ACC112 (cell line): ENCODE results near the gene VSIR.

Experiments
- H2AFZ ChIP-seq: fragments of 200-600 bp; sonication (generic); one replicate; pipeline ENCODE4 v1.6.0; 2017; ENCODE audit warnings: antibody characterized with exemption, low read length; ENCODE audit not compliant: unreplicated experiment
- H3K27ac ChIP-seq: fragments of 200-600 bp; sonication (generic); 2 replicates; pipeline ENCODE4 v1.5.1; 2014; ENCODE audit warnings: low read depth, mild to moderate bottlenecking, antibody characterized with exemption, low read length, moderate library complexity
- H3K27me3 ChIP-seq: fragments of 200-600 bp; sonication (generic); 2 replicates; pipeline ENCODE4 v1.6.1; 2014; ENCODE audit warnings: mild to moderate bottlenecking, antibody characterized with exemption, low read length, moderate library complexity, mixed read lengths; ENCODE audit not compliant: insufficient read depth
- H3K36me3 ChIP-seq: fragments of 200-600 bp; sonication (generic); 2 replicates; pipeline ENCODE4 v1.6.1; 2016; ENCODE audit warnings: mild to moderate bottlenecking, antibody characterized with exemption, low read length, moderate library complexity, mixed read lengths; ENCODE audit not compliant: insufficient read depth
- H3K4me1 ChIP-seq: fragments of 200-600 bp; sonication (generic); one replicate; pipeline ENCODE4 v1.6.1; 2016; ENCODE audit warnings: low read length, mixed read lengths; ENCODE audit not compliant: insufficient read depth, unreplicated experiment, control insufficient read depth
- H3K4me3 ChIP-seq: fragments of 200-600 bp; sonication (generic); 2 replicates; pipeline ENCODE4 v1.5.1; 2014; ENCODE audit warnings: mild to moderate bottlenecking, low read depth, low read length
- H3K79me2 ChIP-seq: fragments of 200-600 bp; sonication (generic); one replicate; pipeline ENCODE4 v1.6.0; 2016; ENCODE audit warnings: low read length; ENCODE audit not compliant: control insufficient read depth, unreplicated experiment, insufficient read depth

VSIR gene

DNA sequence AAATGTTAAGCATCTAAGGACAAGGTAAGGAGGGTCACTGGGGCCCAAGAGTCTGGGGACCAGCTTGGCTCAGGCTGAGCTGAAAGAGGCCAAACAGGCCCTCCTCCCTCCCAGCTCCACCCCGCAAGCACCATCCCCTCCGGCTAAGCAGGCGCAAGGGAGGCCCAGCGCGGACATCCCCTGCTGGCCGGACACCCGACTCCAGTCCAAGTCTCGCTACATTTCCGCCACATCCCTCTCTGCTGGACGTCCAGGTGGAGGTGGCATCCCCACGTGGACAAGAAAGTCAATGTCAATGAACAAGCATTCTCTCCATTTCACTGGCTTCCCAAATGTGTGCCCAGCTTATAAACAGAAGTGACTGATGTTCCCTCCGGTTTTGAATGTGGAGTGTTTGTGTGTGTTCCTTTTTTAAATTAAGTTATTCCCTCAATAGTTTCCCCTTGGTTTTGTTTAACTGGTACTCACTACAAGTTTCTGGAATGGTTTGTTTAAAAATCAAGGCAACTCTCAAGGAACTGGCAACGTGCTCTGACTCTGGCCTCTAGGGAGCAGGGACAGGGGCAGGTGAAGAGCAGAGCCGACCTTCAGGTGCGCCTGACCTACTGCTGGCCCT lies 42.3 kb upstream of the VSIR start:
- Histone ChIP-seq H3K27me3 (no peaks in the 10 kb centered on the region), H3K79me2 (no peaks in the 10 kb centered on the region), H3K4me1 (no peaks in the 10 kb centered on the region), H3K36me3 (peaks cover 23% of the 10 kb centered on the region; the same call in 1 of the 2 replicates), H3K4me3 (no peak overlapping the region), H3K27ac (no peak overlapping the region), H2AFZ (no peak overlapping the region)

DNA sequence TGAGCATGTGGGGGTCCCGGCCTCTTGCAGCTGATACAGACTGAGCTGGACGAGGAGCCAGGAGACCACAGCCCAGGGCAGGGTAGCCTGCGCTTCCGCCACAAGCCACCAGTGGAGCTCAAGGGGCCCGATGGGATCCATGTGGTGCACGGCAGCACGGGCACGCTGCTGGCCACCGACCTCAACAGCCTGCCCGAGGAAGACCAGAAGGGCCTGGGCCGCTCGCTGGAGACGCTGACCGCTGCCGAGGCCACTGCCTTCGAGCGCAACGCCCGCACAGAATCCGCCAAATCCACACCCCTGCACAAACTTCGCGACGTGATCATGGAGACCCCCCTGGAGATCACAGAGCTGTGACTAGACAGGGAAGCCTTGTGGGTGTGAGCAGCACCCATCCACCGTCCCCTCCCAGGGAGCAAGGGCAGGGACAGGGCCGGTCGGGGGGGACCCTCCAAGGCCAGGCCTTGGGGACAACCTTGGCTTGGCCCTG lies 41.6 kb upstream of the VSIR start:
- no peaks in the 10 kb centered on the region for H3K4me1 ChIP-seq
- H3K4me3 ChIP-seq, result no peak overlapping the region
- H3K27me3 ChIP-seq, result no peaks in the 10 kb centered on the region
- peaks cover 16% of the 10 kb centered on the region; the same call in 1 of the 2 replicates for H3K36me3 ChIP-seq
- H3K27ac ChIP-seq, result no peak overlapping the region
- H2AFZ ChIP-seq, result no peak overlapping the region
- H3K79me2 ChIP-seq, result no peaks in the 10 kb centered on the region

GRCh38 chr10:71812913-71813590 lies 39.7 kb upstream of the VSIR start:
- no peaks in the 10 kb centered on the region for H3K4me1 ChIP-seq
- peaks cover 9% of the 10 kb centered on the region; the same call in 1 of the 2 replicates for H3K36me3 ChIP-seq
- no peak overlapping the region for H3K27ac ChIP-seq

GRCh38 chr10:71812016-71812912 lies 38.9 kb upstream of the VSIR start:
- H3K4me3 ChIP-seq, result no peak overlapping the region
- no peaks in the 10 kb centered on the region for H3K4me1 ChIP-seq
- H3K36me3 ChIP-seq, result peaks cover 9% of the 10 kb centered on the region; the same call in 1 of the 2 replicates
- no peak overlapping the region for H3K27ac ChIP-seq
- H2AFZ ChIP-seq, result no peak overlapping the region
- H3K79me2 ChIP-seq, result no peaks in the 10 kb centered on the region
- H3K27me3 ChIP-seq, result no peaks in the 10 kb centered on the region

More at GRCh38 chr10:71812913-71813590, 39.7 kb upstream of the VSIR start:
- Histone ChIP-seq H2AFZ (no peak overlapping the region), H3K79me2 (no peaks in the 10 kb centered on the region), H3K27me3 (no peaks in the 10 kb centered on the region), H3K4me3 (no peak overlapping the region)

DNA sequence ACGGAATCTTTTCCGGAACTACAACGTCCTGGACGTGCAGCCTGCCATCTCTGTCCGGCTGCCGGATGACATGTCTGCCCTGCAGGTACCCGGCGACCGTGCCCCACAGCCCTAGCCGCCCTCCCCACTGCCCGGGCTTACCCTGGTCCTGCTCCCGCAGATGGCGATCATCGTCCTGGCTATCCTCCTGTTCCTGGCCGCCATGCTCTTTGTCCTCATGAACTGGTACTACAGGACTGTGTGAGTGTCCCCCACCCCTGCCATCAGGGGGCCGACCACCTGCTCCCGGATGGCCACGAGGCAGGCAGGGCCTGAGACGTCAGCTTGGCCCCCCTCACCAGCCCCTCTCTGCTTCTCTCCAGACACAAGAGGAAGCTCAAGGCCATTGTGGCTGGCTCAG lies 38.0 kb upstream of the VSIR start:
- H3K27me3 ChIP-seq, result peaks cover under 1% of the 10 kb centered on the region; the same call in 1 of the 2 replicates
- no peak overlapping the region for H3K4me3 ChIP-seq
- no peaks in the 10 kb centered on the region for H3K79me2 ChIP-seq
- no peak overlapping the region for H3K27ac ChIP-seq
- no peaks in the 10 kb centered on the region for H3K4me1 ChIP-seq
- peaks cover 9% of the 10 kb centered on the region; the same call in 1 of the 2 replicates for H3K36me3 ChIP-seq
- H2AFZ ChIP-seq, result no peak overlapping the region

DNA sequence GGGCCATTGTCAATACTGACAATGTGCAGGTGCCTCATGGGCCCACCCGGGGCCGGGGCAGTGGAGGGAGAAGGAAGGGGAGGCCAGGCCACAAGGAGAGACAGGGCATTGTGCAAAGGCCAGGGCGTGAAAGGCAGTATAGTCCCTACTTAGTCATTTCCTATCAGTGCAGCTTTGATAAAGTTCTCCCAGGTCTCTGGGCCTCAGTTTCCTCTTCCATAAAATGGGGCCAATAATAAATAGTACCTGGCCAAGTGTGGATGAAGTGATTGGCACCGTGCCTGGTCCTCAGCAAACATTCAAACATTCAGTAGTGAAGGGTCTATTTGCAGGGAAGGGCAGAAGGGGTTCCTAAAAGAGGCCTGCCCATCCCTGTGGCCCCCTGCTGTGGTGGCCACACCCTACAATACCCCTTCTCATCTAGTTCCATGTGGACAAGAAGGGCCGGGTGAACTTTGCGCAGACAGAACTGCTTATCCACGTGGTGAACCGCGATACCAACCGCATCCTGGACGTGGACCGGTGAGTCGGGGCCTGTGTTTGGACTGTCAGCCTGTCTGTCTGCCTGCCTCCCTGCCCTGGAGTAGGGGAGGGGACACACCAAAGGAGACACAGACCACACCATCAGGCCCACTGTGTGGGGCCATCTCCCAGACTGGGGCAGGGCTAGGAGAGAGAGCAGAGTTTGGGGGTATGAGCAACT lies 36.9 kb upstream of the VSIR start:
- Histone ChIP-seq H3K4me1 (no peaks in the 10 kb centered on the region), H3K27me3 (peaks cover 8% of the 10 kb centered on the region; the same call in 1 of the 2 replicates), H2AFZ (no peak overlapping the region), H3K79me2 (no peaks in the 10 kb centered on the region), H3K27ac (no peak overlapping the region), H3K4me3 (no peak overlapping the region), H3K36me3 (peaks cover under 1% of the 10 kb centered on the region; the same call in 1 of the 2 replicates)

GRCh38 chr10:71809628-71810027 lies 36.3 kb upstream of the VSIR start:
- H2AFZ ChIP-seq, result no peak overlapping the region
- H3K4me1 ChIP-seq, result no peaks in the 10 kb centered on the region
- peaks cover 12% of the 10 kb centered on the region; the same call in 1 of the 2 replicates for H3K27me3 ChIP-seq

DNA sequence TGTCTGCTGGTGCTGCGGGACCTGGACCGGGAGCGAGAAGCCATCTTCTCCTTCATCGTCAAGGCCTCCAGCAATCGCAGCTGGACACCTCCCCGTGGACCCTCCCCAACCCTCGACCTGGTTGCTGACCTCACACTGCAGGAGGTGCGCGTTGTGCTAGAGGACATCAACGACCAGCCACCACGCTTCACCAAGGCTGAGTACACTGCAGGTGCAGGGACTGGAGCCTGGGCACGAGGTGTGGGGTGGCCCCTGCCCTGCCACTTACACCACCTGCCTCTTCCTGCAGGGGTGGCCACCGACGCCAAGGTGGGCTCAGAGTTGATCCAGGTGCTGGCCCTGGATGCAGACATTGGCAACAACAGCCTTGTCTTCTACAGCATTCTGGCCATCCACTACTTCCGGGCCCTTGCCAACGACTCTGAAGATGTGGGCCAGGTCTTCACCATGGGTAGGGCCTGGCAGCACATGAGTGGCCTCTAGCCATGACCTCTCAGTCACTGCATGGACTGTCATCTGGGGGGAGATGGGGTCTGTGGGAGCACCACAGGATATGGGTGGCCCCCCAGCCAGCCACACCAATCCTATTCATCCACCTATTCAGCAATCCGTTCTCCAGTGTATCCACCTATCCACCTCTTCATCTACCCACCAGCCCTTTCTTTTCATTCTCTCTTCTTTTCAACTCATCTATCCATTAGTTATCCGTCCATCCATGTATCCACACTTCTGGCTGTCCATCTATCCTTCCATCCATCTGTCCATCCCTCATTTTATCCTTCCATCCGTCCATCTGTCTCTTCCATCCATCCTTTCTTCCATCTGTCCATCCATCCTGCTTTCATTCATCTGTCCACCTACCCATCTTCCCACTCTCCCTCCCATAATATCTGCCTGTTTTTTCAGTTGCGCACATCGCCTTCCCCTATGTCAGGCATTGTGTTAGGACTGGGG lies 34.5 kb upstream of the VSIR start:
- Histone ChIP-seq H3K4me3 (no peak overlapping the region), H3K4me1 (no peaks in the 10 kb centered on the region), H3K27ac (no peak overlapping the region), H3K79me2 (no peaks in the 10 kb centered on the region), H3K36me3 (no peaks in the 10 kb centered on the region), H3K27me3 (peaks cover 12% of the 10 kb centered on the region; the same call in 1 of the 2 replicates), H2AFZ (no peak overlapping the region)

More at GRCh38 chr10:71809628-71810027, 36.3 kb upstream of the VSIR start:
- Histone ChIP-seq H3K36me3 (no peaks in the 10 kb centered on the region), H3K27ac (no peak overlapping the region), H3K4me3 (no peak overlapping the region), H3K79me2 (no peaks in the 10 kb centered on the region)

DNA sequence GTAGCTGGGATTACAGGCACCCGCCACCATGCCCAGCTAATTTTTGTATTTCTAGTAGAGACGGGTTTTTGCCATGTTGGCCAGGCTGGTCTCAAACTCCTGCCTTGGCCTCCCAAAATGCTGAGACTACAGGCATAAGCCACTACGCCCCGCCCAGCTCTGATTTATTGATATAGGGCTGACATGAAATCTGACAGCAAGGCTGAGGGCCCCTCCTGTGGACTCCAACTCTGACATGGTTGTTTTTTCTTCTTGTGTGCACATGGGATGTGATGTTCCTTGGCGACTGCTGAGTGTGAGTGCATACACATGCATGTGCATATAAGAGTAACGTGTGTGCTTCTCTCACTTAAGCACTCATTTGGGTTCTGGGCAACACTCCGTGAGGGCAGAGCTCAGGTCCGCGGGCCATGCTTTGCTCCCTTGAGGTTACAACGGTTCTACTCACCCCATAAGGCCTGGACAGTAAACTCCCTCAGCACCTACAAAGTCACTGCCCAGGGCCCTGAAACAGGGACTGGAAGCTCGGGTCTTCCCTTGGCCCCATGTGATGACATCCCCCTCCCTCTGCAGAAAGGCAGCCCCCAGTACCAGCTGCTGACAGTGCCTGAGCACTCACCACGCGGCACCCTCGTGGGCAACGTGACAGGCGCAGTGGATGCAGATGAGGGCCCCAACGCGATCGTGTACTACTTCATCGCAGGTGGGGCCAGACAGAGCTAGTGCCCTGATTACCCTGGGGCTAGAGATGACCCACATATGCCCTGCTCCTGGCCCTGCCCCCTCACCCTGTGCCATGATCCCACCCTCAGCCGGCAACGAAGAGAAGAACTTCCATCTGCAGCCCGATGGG lies 33.6 kb upstream of the VSIR start:
- H3K4me1 ChIP-seq, result no peaks in the 10 kb centered on the region
- no peaks in the 10 kb centered on the region for H3K36me3 ChIP-seq
- no peak overlapping the region for H3K4me3 ChIP-seq
- no peaks in the 10 kb centered on the region for H3K79me2 ChIP-seq
- H2AFZ ChIP-seq, result no peak overlapping the region
- peaks cover 12% of the 10 kb centered on the region; the same call in 1 of the 2 replicates for H3K27me3 ChIP-seq
- H3K27ac ChIP-seq, result no peak overlapping the region
